ENCODE measurements around the gene RAB11A. TPM values are rescaled to one million over a fixed set of nuclear protein-coding genes. Genes with fewer than 3 reads are reported as not detected.

RAB11A gene
- total RNA-seq, 1 donor from 2014 or later: 234 TPM

GRCh38 chr15:65927545-65927944 lies 58.3 kb downstream of the RAB11A start:
- H3K4me3 Mint-ChIP-seq (ENCODE audit: low read depth): no peak overlapping the region
- no peaks in the 10 kb centered on the region for H3K27me3 Mint-ChIP-seq
- no peak overlapping the region for H3K27ac Mint-ChIP-seq
- H3K9me3 Mint-ChIP-seq (ENCODE audit: low read depth): no peaks in the 10 kb centered on the region
- DNase-seq (ENCODE audit: low spot score, unreplicated experiment): no peak
- no peaks in the 10 kb centered on the region for H3K36me3 Mint-ChIP-seq (ENCODE audit: insufficient read depth)
- TF ChIP-seq, protein P1, sequence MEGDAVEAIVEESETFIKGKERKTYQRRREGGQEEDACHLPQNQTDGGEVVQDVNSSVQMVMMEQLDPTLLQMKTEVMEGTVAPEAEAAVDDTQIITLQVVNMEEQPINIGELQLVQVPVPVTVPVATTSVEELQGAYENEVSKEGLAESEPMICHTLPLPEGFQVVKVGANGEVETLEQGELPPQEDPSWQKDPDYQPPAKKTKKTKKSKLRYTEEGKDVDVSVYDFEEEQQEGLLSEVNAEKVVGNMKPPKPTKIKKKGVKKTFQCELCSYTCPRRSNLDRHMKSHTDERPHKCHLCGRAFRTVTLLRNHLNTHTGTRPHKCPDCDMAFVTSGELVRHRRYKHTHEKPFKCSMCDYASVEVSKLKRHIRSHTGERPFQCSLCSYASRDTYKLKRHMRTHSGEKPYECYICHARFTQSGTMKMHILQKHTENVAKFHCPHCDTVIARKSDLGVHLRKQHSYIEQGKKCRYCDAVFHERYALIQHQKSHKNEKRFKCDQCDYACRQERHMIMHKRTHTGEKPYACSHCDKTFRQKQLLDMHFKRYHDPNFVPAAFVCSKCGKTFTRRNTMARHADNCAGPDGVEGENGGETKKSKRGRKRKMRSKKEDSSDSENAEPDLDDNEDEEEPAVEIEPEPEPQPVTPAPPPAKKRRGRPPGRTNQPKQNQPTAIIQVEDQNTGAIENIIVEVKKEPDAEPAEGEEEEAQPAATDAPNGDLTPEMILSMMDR (IDR thresholded peaks at IDR 0.05; ENCODE audit: unreplicated experiment): peak; percentile 26
- H3K4me1 Mint-ChIP-seq (ENCODE audit: low read depth): no peaks in the 10 kb centered on the region

GRCh38 chr15:65929573-65929972 lies 60.3 kb downstream of the RAB11A start:
- Mint-ChIP-seq H3K27me3 (no peaks in the 10 kb centered on the region), H3K27ac (no peak overlapping the region), H3K9me3 (ENCODE audit: low read depth) (no peaks in the 10 kb centered on the region), H3K4me3 (ENCODE audit: low read depth) (no peak overlapping the region), H3K4me1 (ENCODE audit: low read depth) (no peaks in the 10 kb centered on the region), H3K36me3 (ENCODE audit: insufficient read depth) (no peaks in the 10 kb centered on the region)
- no peak for DNase-seq (ENCODE audit: low spot score, unreplicated experiment)
- TF ChIP-seq, protein P1 (IDR thresholded peaks at IDR 0.05; ENCODE audit: unreplicated experiment): no peak

GRCh38 chr15:65930134-65930533 lies 60.8 kb downstream of the RAB11A start:
- Mint-ChIP-seq H3K4me1 (ENCODE audit: low read depth) (no peaks in the 10 kb centered on the region), H3K9me3 (ENCODE audit: low read depth) (no peaks in the 10 kb centered on the region), H3K27ac (no peak overlapping the region), H3K36me3 (ENCODE audit: insufficient read depth) (no peaks in the 10 kb centered on the region), H3K4me3 (ENCODE audit: low read depth) (no peak overlapping the region), H3K27me3 (no peaks in the 10 kb centered on the region)
- TF ChIP-seq, protein P1 (IDR thresholded peaks at IDR 0.05; ENCODE audit: unreplicated experiment): no peak
- no peak for DNase-seq (ENCODE audit: low spot score, unreplicated experiment)

DNA sequence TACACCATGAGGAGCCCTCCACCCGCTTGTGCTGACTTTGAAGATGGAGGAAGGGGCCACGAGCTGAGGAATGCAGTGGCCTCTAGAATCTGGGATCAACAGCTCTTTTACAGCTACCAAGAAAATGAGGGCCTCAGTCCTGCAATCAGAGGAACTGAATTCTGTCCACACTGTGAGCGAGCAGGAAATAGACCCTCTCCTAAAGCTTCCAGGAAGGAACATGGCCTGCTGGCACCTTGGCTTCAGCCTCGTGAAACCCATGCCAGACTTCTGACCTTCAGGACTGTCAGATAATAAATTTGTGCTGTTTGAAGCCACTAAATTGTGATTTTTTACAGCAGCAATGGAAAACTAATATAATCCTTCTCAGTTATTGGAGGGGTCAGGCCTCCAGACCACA lies 61.9 kb downstream of the RAB11A start:
- Mint-ChIP-seq H3K4me3 (ENCODE audit: low read depth) (no peak overlapping the region), H3K4me1 (ENCODE audit: low read depth) (no peaks in the 10 kb centered on the region), H3K27ac (no peak overlapping the region), H3K27me3 (no peaks in the 10 kb centered on the region), H3K36me3 (ENCODE audit: insufficient read depth) (no peaks in the 10 kb centered on the region), H3K9me3 (ENCODE audit: low read depth) (no peaks in the 10 kb centered on the region)
- TF ChIP-seq, protein P1 (IDR thresholded peaks at IDR 0.05; ENCODE audit: unreplicated experiment): no peak
- no peak for DNase-seq (ENCODE audit: low spot score, unreplicated experiment)

- Mint-ChIP-seq H3K4me1 (ENCODE audit: low read depth) (no peaks in the 10 kb centered on the region), H3K27me3 (no peaks in the 10 kb centered on the region), H3K4me3 (ENCODE audit: low read depth) (no peak overlapping the region), H3K36me3 (ENCODE audit: insufficient read depth) (no peaks in the 10 kb centered on the region), H3K27ac (no peak overlapping the region), H3K9me3 (ENCODE audit: low read depth) (no peaks in the 10 kb centered on the region)
- TF ChIP-seq, protein P1 (IDR thresholded peaks at IDR 0.05; ENCODE audit: unreplicated experiment): no peak
- no peak for DNase-seq (ENCODE audit: low spot score, unreplicated experiment)
Observed at GRCh38 chr15:65935391-65935790, 66.1 kb downstream of the RAB11A start.

Measured in progenitor cell of endocrine pancreas (in vitro differentiated cells).